Measurements from ENCODE around the gene COX5B. TPM values are rescaled to one million over a fixed set of nuclear protein-coding genes. Genes with fewer than 3 reads are reported as not detected.

The COX5B gene
- total and polyA plus RNA-seq, 10 of the 15 experiments (the other 5 are each of a cell fraction or from before 2014, with no cell fraction given) = 69.5 to 518 (median 363) TPM

- TF ChIP-seq ZNF687 (IDR thresholded peaks at IDR 0.05) (peak; percentile 35), SMC3 (IDR thresholded peaks at IDR 0.05; ENCODE audit: borderline replicate concordance, low read length) (no peak), ASH2L (IDR thresholded peaks at IDR 0.05; ENCODE audit: borderline replicate concordance, low read depth) (no peak), KLF5 (IDR thresholded peaks at IDR 0.05; ENCODE audit: partially characterized antibody) (no peak), SMAD1 (IDR thresholded peaks at IDR 0.05; ENCODE audit: low read depth, partially characterized antibody) (no peak), DPF2 (IDR thresholded peaks at IDR 0.05) (0 out of 2 replicates have a peak, but pooled peaks have one; percentile 13), ZNF384 (IDR thresholded peaks at IDR 0.05; ENCODE audit: borderline replicate concordance, low read depth, low read length) (no peak), ZNF274 (IDR thresholded peaks at IDR 0.05; ENCODE audit: insufficient read depth, insufficient read length) (no peak), SMAD5 (IDR thresholded peaks at IDR 0.05; ENCODE audit: low read depth) (no peak), BCLAF1 (IDR thresholded peaks at IDR 0.05) (no peak), NR2C2 (IDR thresholded peaks at IDR 0.05; ENCODE audit: borderline replicate concordance, control insufficient read depth, insufficient read length, low read depth) (no peak), RAD51 (IDR thresholded peaks at IDR 0.05) (no peak), NFIC (IDR thresholded peaks at IDR 0.05; ENCODE audit: low read depth, low read length) (no peak), STAT3 (IDR thresholded peaks at IDR 0.05; ENCODE audit: low read depth, low read length) (no peak), ZBED1 (IDR thresholded peaks at IDR 0.05; ENCODE audit: borderline replicate concordance) (no peak), MYB (IDR thresholded peaks at IDR 0.05; ENCODE audit: borderline replicate concordance, low read depth, low read length) (no peak), KDM1A (IDR thresholded peaks at IDR 0.05; ENCODE audit: borderline replicate concordance) (no peak), HDGF (IDR thresholded peaks at IDR 0.05) (no peak), SIN3A (IDR thresholded peaks at IDR 0.05; ENCODE audit: low read depth, low read length) (no peak), SREBF2 (IDR thresholded peaks at IDR 0.05; ENCODE audit: low read length) (no peak), LARP7 (IDR thresholded peaks at IDR 0.05) (peak; percentile 64; the same call in 1 of the 2 replicates), NFYB (IDR thresholded peaks at IDR 0.05; ENCODE audit: insufficient read depth, low read depth, low read length) (no peak), PML (IDR thresholded peaks at IDR 0.05; ENCODE audit: low read length) (no peak), NKRF (conservative IDR thresholded peaks at IDR 0.05) (peak; percentile 63; the same call in 1 of the 2 replicates), SMARCA5 (IDR thresholded peaks at IDR 0.05) (0 out of 2 replicates have a peak, but pooled peaks have one; percentile 53)
Measured at GRCh38 chr2:97645112-97645694, 659 bp upstream of the COX5B start (continued).
